Heart left ventricle (tissue), 13 donors: Measurements from ENCODE around the gene CTNNA1.

ENCODE experiments used
- CTCF ChIP-seq, 12 donors: fragments of 200-600 bp; sonication (generic) in 4 of 12; IDR thresholded peaks; one replicate each; pipeline versions ENCODE4 v1.5.0 to v1.8.0; 2018 to 2022; ENCODE audit warnings: antibody characterized with exemption in 12 of 12, mild to moderate bottlenecking in 5 of 12
- POLR2A ChIP-seq, 2 donors: fragments of 450-650 bp; IDR thresholded peaks; one replicate each; pipeline ENCODE4 v1.6.1; 2017; ENCODE audit warnings: antibody characterized with exemption in 2 of 2, mild to moderate bottlenecking in 2 of 2, moderate library complexity in 2 of 2
- donor health status: ischemic (EF 13 %, LVEDD 7.1; RV severe dilation, severe dysfunction).
- donor health status: DM: no; HTN: yes; CAD: no.
- donor health status: DM: no; HTN: no; CAD: no.
- donor health status: ischemic (EF 25% LVEDD 6.9; RV normal size, moderate dysfunction).
- donor health status: ischemic (EF 25% LVEDD 5.7; RV mildly dilated, moderate dysfunction).
- donor health status: ischemic (EF 35%, LVEDD 5.7; RV mildly dilated, moderate dysfunction).
- donor health status: nonischemic (EF 11% LVEDD 7.7; RV severe dilation, severe dysfunction).
- donor health status: DM: yes; HTN: yes; CAD: no.
- donor health status: PGD.
- donor health status: ischemic (EF 29% LVEDD 5.4; RV normal size, mild dysfunction).
- donor health status: nonischemic (EF 23%, LVEDD 6.1; RV moderate dilation, normal function).

- TF ChIP-seq CTCF (IDR thresholded peaks at IDR 0.05) (no peak), POLR2A (IDR thresholded peaks at IDR 0.05) (no peak)
Observed at GRCh38 chr5:138760448-138761110, 7.4 kb downstream of the CTNNA1 start.
